Right lobe of liver (tissue), 6 donors: ENCODE measurements around the gene FAM184A. TPM values are rescaled to one million over a fixed set of nuclear protein-coding genes. Genes with fewer than 3 reads are reported as not detected.

Experiments
- ATAC-seq, 4 donors: fragments of 200-7000 bp; cut with Tn5 transposase; one replicate each; pipeline ENCODE4 v1.9.1; 2020; ENCODE audit warnings: mild to moderate bottlenecking in 4 of 4, moderate library complexity in 4 of 4
- DNase-seq, 3 donors: peaks; one replicate each; pipeline ENCODE4 v3.0.0-alpha.2; 2020
- H3K27ac ChIP-seq, 3 donors: fragments of 200-600 bp; one replicate each; pipeline ENCODE4 v1.8.0; 2022
- H3K27me3 ChIP-seq, 2 donors: fragments of 200-600 bp; one replicate each; pipeline ENCODE4 v1.8.0; 2022
- H3K36me3 ChIP-seq, 4 donors: fragments of 200-600 bp; sonication (generic) in 1 of 4; one replicate each; pipeline versions ENCODE4 v1.5.1 to v1.8.0; 2017 to 2022; ENCODE audit warnings: control low read depth in 1 of 4
- H3K4me1 ChIP-seq, 4 donors: fragments of 200-600 bp; sonication (generic) in 1 of 4; one replicate each; pipeline versions ENCODE4 v1.5.1 to v1.8.0; 2017 to 2022; ENCODE audit warnings: control low read depth in 1 of 4
- H3K4me3 ChIP-seq, 3 donors: fragments of 200-600 bp; one replicate each; pipeline ENCODE4 v1.8.0; 2022
- H3K9me3 ChIP-seq, 4 donors: fragments of 200-600 bp; sonication (generic) in 1 of 4; one replicate each; pipeline versions ENCODE4 v1.5.1 to v1.8.0; 2017 to 2022; ENCODE audit warnings: control low read depth in 1 of 4
- CTCF ChIP-seq, 4 donors: fragments of 200-600 bp in 3 of 4; fragments of 450-650 bp in 1 of 4; IDR thresholded peaks; one replicate each; pipeline versions ENCODE4 v1.5.1 to v1.8.0; 2016 to 2022; ENCODE audit warnings: antibody characterized with exemption in 4 of 4, mild to moderate bottlenecking in 2 of 4
- POLR2A ChIP-seq: fragments of 450-650 bp; IDR thresholded peaks from one replicate; pipeline ENCODE4 v1.6.1; 2017; ENCODE audit warnings: antibody characterized with exemption, mild to moderate bottlenecking
- WGBS: methylation state at CpG from one replicate; pipeline ENCODE4 v1.1.6; 2018; ENCODE audit warnings: low coverage, low lambda C conversion rate; ENCODE audit not compliant: insufficient coverage; ENCODE audit errors: missing lambda C conversion rate; 5-methylcytosine and 5-hydroxymethylcytosine counted together
- intact Hi-C, 2 donors: fragments of 100-400 bp; cut with DNase I; formaldehyde crosslinking; loops; one replicate each; pipeline versions ENCODE4 v1.11.2 to v1.14.1; 2022
- total RNA-seq, 6 experiments: library from RNA; depleted of rRNA in 2 of 6; stranded (reverse); fragments of >200 nt in 2 of 6; fragmentation: NEBNext Ultra II Directional in 3 of 6; extraction: Animal tissue kit (Norgen Biotek cat#: 25700) in 3 of 6; gene quantifications; one replicate each; pipeline versions ENCODE4 v1.1.0 to v1.2.4, GENCODE V29; 2016 to 2023
- donor health status: DM: no; HTN: yes; CAD: no.
- donor health status: DM: no; HTN: no; CAD: no.
- donor health status: DM: no; HTN: no; CAD: no.
- donor health status: DM: no; HTN: yes; CAD: no.
- donor health status: DM: no; HTN: yes; CAD: no.

Gene FAM184A
- total RNA-seq, 6 experiments from 2014 or later, result 2.5 to 5.0 (median 3.2) TPM

DNA sequence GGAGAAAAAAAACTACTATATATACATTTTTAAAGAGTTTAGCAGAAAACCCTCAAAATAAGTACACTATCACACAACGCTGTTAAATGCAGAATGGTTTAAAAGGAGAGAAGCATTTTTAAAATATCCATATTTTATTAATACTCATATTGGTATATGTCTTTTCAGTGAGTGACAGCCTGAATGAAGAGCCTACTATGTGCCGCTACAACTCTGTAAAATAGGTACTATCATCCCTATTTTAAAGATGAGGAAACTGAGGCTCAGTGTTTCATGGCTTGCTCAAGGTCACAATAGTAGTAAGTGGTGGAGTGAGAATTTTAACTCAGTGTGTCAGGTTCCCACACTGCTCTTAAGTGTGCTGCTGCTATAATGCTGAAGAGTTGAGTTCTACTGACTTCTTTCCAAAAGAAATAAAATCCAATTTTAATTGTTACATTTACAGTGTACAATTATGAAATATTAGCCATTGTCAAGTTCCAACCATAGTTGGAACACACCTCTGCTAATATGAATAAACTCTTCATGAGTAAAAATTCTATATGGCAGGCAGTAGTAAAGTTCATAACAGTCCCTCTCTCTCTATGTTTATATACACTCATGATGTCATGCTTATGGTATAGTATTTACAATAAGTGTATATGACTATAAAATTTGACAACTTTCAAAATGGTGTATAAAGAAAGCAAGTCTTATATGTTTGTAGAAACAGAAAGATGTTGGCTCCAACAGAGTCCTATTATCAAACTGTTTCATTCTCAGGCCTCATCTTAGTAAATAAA is 3.1 kb downstream of the FAM184A start:
- Histone ChIP-seq H3K27ac (no peak overlapping the region), H3K27me3 (no peaks in the 10 kb centered on the region), H3K36me3 (no peaks in the 10 kb centered on the region), H3K9me3 (no peaks in the 10 kb centered on the region), H3K4me1 (peaks cover 0 to 4% (median 0%) of the 10 kb centered on the region in 4 donors), H3K4me3 (no peak overlapping the region)
- DNase-seq (no peak), ATAC-seq (no peak)
- 80% methylated on average over 2 of the region's 2 CpGs for WGBS
- intact Hi-C loops, result no loop called here
- no peak for TF ChIP-seq POLR2A
- no peak for TF ChIP-seq CTCF (IDR thresholded peaks at IDR 0.05)

DNA sequence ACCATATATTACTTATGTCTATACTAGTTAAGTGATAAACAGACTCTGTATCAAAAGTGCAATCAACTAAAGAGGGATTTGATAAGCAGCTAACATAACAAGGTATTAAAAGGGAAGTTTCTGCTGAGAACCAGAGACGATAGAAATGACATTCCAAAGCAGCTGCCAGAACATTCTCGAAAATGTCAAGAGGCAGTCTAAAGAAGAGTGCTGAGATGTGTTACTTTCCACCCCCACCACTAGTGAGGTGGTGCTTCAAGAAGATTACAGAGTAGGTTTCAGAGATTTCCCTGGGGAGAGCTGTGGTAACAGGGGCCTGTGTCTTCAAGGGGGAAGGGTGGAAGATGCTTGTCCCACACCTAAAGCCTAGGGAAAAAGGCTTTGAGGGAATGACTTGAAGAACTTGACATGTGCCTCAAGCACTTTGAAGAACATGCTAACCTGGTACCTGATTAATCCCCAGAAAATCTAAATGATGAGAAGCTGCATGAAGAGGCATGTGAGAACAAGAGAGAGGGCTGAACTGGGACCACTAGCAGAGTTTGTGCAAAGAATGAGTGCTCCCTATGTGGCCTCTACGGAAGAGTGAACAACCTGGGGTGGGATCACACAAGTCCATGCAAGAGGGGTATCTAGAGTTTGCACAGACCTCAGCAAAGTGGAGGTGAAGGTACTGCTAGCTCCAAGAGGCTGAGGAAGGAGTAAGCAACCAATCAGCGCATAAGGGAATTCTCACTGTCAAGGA is 5.0 kb downstream of the FAM184A start:
- 82% methylated on average over 4 of the region's 4 CpGs for WGBS
- no peak overlapping the region for H3K4me3 ChIP-seq
- intact Hi-C loops, result no loop called here

DNA sequence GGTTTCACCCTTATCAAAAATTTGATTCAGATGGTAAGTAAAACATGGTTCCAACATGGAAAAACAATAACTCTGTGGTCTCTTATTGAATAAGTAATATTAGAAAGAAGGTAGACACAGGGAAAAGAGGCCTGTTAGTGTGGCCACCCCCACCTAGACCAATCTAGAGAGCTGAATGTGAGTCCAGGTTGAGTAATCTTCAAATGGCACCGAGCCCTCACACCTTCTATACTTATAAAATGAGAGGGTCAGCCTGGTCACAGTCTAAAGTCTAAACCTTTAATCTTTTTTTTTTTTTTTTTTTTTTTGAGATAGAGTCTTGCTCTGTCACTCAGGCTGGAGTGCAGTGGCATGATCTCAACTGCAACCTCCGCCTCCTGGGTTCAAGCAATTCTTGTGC is 6.9 kb downstream of the FAM184A start:
- WGBS, result 38% methylated on average over 1 of the region's 2 CpGs

More for the DNA sequence above, 5.0 kb downstream of the FAM184A start:
- H3K27ac ChIP-seq, result no peak overlapping the region
- TF ChIP-seq CTCF (IDR thresholded peaks at IDR 0.05) (no peak), POLR2A (no peak)
- no peak for ATAC-seq
- peaks cover 0 to 4% (median 0%) of the 10 kb centered on the region in 4 donors for H3K4me1 ChIP-seq
- H3K27me3 ChIP-seq, result no peaks in the 10 kb centered on the region
- no peak for DNase-seq
- H3K9me3 ChIP-seq, result no peaks in the 10 kb centered on the region
- H3K36me3 ChIP-seq, result no peaks in the 10 kb centered on the region

GRCh38 chr6:119067091-119067490 is 11.4 kb downstream of the FAM184A start:
- Histone ChIP-seq H3K9me3 (no peaks in the 10 kb centered on the region), H3K27ac (no peak overlapping the region), H3K4me1 (peaks cover 0 to 4% (median 0%) of the 10 kb centered on the region in 4 donors), H3K4me3 (no peak overlapping the region), H3K36me3 (no peaks in the 10 kb centered on the region), H3K27me3 (no peaks in the 10 kb centered on the region)
- DNase-seq, result no peak
- no peak for TF ChIP-seq CTCF (IDR thresholded peaks at IDR 0.05)
- TF ChIP-seq POLR2A, result no peak
- intact Hi-C loops, result no loop called here
- no peak for ATAC-seq

More for the DNA sequence above, 6.9 kb downstream of the FAM184A start:
- ATAC-seq, result peak; percentile 95 to 100 (median 98)
- peak; percentile 25 to 80 (median 53) for DNase-seq
- Histone ChIP-seq H3K36me3 (no peaks in the 10 kb centered on the region), H3K4me3 (no peak overlapping the region), H3K4me1 (peaks cover 0 to 4% (median 0%) of the 10 kb centered on the region in 4 donors), H3K9me3 (no peaks in the 10 kb centered on the region), H3K27me3 (no peaks in the 10 kb centered on the region), H3K27ac (peak overlapping the region in 1 of 3 donors; percentile 50)
- TF ChIP-seq POLR2A, result no peak
- no peak for TF ChIP-seq CTCF (IDR thresholded peaks at IDR 0.05)
- intact Hi-C loops, result no loop called here
